ENCODE measurements around the gene NAA38. TPM values are rescaled to one million over a fixed set of nuclear protein-coding genes. Genes with fewer than 3 reads are reported as not detected.

Gene NAA38
- total RNA-seq, 2 experiments from 2014 or later = 15.4 to 16.3 TPM

DNA sequence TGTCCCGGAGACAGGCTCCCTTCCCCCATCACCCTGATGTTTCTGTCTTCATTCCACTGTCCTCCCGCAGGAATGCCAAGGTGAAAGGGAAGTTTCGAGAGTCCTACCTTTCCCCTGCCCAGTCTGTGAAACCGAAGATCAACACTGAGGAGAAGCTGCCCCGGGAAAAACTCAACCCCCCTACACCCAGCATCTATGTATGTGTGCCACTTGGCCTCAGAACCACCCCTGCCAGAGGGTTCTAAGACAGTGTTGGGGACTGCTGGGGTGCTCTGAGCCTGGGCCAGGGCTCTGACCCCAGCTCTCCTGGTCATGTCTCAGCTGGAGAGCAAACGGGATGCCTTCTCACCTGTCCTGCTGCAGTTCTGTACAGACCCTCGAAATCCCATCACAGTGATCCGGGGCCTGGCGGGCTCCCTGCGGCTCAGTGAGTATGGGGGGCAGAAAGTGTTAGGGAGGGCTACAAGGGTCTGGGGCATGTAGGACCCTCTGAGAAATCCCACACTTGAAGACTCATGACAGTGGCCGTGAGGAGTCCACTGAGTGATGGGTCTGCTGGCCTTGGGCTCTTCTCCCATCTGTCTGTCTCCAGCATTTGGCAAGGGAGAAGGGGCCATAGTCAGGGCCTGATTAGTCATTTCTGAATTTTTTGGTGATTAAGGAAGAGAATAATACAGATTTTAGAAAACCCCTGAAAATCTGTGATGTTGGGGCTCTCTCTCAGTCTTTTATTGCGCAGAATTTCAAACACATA lies 7.4 kb downstream of the NAA38 start:
- H3K27ac Mint-ChIP-seq = peak overlapping the region; percentile 95
- POLR2A ChIA-PET = interaction anchor here (1.0 to 4.7 kb wide), 2 partner anchors 15 to 161 kb away, joined by 3 to 33 read pairs; no protein-coding TSS in a partner anchor
- no peak overlapping the region for H3K27ac ChIP-seq (ENCODE audit: low read depth in 1 of 2, low read length in 2 of 2)

GRCh38 chr17:7849130-7849750 lies 8.1 kb downstream of the NAA38 start:
- peaks cover 15% of the 10 kb centered on the region for H3K4me1 Mint-ChIP-seq (ENCODE audit: low read depth)
- intact Hi-C loops (cut with DNase I, micrococcal nuclease) = loop anchor here (10.0 kb wide), 1 partner anchor 614 kb away; the partner anchor contains the start of genes DVL2 (in 2 of the 2) and PHF23 (in 2 of the 2)
- H3K36me3 ChIP-seq (ENCODE audit: insufficient read depth, low read length) = peaks cover 62% of the 10 kb centered on the region
- DNase-seq (peak in 3 of 14 experiments; percentile 14 to 49 (median 17)), ATAC-seq (ENCODE audit: poor library complexity) (no peak)
- no peaks in the 10 kb centered on the region for H3K9me3 Mint-ChIP-seq
- POLR2A ChIA-PET = interaction anchor here (4.7 kb wide), 1 partner anchor 14 kb away, joined by 33 read pairs; no protein-coding TSS in a partner anchor
- CTCF ChIA-PET = no interaction called here
- no peak overlapping the region for H3K4me3 ChIP-seq (ENCODE audit: low read length)
- no peaks in the 10 kb centered on the region for H3K27me3 Mint-ChIP-seq
- peak overlapping the region; percentile 95 for H3K27ac Mint-ChIP-seq
- H3K27ac ChIP-seq (ENCODE audit: low read depth in 1 of 2, low read length in 2 of 2) = no peak overlapping the region
- TF ChIP-seq, protein P1, sequence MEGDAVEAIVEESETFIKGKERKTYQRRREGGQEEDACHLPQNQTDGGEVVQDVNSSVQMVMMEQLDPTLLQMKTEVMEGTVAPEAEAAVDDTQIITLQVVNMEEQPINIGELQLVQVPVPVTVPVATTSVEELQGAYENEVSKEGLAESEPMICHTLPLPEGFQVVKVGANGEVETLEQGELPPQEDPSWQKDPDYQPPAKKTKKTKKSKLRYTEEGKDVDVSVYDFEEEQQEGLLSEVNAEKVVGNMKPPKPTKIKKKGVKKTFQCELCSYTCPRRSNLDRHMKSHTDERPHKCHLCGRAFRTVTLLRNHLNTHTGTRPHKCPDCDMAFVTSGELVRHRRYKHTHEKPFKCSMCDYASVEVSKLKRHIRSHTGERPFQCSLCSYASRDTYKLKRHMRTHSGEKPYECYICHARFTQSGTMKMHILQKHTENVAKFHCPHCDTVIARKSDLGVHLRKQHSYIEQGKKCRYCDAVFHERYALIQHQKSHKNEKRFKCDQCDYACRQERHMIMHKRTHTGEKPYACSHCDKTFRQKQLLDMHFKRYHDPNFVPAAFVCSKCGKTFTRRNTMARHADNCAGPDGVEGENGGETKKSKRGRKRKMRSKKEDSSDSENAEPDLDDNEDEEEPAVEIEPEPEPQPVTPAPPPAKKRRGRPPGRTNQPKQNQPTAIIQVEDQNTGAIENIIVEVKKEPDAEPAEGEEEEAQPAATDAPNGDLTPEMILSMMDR (IDR thresholded peaks at IDR 0.05) = no peak
- H3K4me3 Mint-ChIP-seq = peak overlapping the region; percentile 73
- peaks cover 72% of the 10 kb centered on the region for H3K36me3 Mint-ChIP-seq (ENCODE audit: low read depth)
- no peaks in the 10 kb centered on the region for H3K27me3 ChIP-seq (ENCODE audit: control insufficient read depth in 1 of 2, insufficient read depth in 2 of 2, low read length in 2 of 2)
- H3K9me3 ChIP-seq (ENCODE audit: control insufficient read depth in 1 of 2, insufficient read depth in 1 of 2, low read length in 2 of 2) = no peaks in the 10 kb centered on the region
- H3K4me1 ChIP-seq (ENCODE audit: insufficient read depth, low read length) = peaks cover 36% of the 10 kb centered on the region

More for the DNA sequence above, 7.4 kb downstream of the NAA38 start:
- intact Hi-C loops (cut with DNase I, micrococcal nuclease) = loop anchor here (2.0 to 10.0 kb wide), 4 partner anchors 15 to 815 kb away; partner anchors contain the start of genes DVL2 (in 2 of the 2), PHF23 (in 2 of the 2), KDM6B (in 1 of the 2) and NEURL4 (in 1 of the 2)
- Histone ChIP-seq H3K9me3 (ENCODE audit: control insufficient read depth in 1 of 2, insufficient read depth in 1 of 2, low read length in 2 of 2) (no peaks in the 10 kb centered on the region), H3K27me3 (ENCODE audit: control insufficient read depth in 1 of 2, insufficient read depth in 2 of 2, low read length in 2 of 2) (no peaks in the 10 kb centered on the region), H3K36me3 (ENCODE audit: insufficient read depth, low read length) (peaks cover 62% of the 10 kb centered on the region), H3K4me1 (ENCODE audit: insufficient read depth, low read length) (peaks cover 29% of the 10 kb centered on the region), H3K4me3 (ENCODE audit: low read length) (no peak overlapping the region)
- ATAC-seq (ENCODE audit: poor library complexity) (no peak), DNase-seq (peak in 1 of 14 experiments; percentile 15)
- no peaks in the 10 kb centered on the region for H3K9me3 Mint-ChIP-seq
- TF ChIP-seq, protein P1 (IDR thresholded peaks at IDR 0.05) = no peak
- H3K4me3 Mint-ChIP-seq = peak overlapping the region; percentile 73
- CTCF ChIA-PET = no interaction called here
- peaks cover 14% of the 10 kb centered on the region for H3K4me1 Mint-ChIP-seq (ENCODE audit: low read depth)
- no peaks in the 10 kb centered on the region for H3K27me3 Mint-ChIP-seq
- peaks cover 72% of the 10 kb centered on the region for H3K36me3 Mint-ChIP-seq (ENCODE audit: low read depth)

DNA sequence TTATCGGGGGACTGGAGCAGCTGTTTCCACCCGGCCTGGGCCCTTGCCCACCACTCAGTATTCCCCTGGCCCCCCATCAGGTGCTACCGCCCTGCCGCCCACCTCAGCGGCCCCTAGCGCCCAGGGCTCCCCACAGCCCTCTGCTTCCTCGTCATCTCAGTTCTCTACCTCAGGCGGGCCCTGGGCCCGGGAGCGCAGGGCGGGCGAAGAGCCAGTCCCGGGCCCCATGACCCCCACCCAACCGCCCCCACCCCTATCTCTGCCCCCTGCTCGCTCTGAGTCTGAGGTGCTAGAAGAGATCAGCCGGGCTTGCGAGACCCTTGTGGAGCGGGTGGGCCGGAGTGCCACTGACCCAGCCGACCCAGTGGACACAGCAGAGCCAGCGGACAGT lies 8.6 kb downstream of the NAA38 start:
- peaks cover 61% of the 10 kb centered on the region for H3K36me3 ChIP-seq (ENCODE audit: insufficient read depth, low read length)
- CTCF ChIA-PET = no interaction called here
- H3K27ac Mint-ChIP-seq = no peak overlapping the region

More for the DNA sequence above, 8.6 kb downstream of the NAA38 start:
- POLR2A ChIA-PET = interaction anchor here (4.7 to 6.8 kb wide), 2 partner anchors 13 to 14 kb away, joined by 33 to 83 read pairs; partner anchors contain the start of gene KDM6B
- Histone ChIP-seq H3K4me3 (ENCODE audit: low read length) (no peak overlapping the region), H3K9me3 (ENCODE audit: control insufficient read depth in 1 of 2, insufficient read depth in 1 of 2, low read length in 2 of 2) (no peaks in the 10 kb centered on the region), H3K27me3 (ENCODE audit: control insufficient read depth in 1 of 2, insufficient read depth in 2 of 2, low read length in 2 of 2) (no peaks in the 10 kb centered on the region), H3K27ac (ENCODE audit: low read depth in 1 of 2, low read length in 2 of 2) (no peak overlapping the region), H3K4me1 (ENCODE audit: insufficient read depth, low read length) (peaks cover 39% of the 10 kb centered on the region)
- H3K9me3 Mint-ChIP-seq = no peaks in the 10 kb centered on the region
- intact Hi-C loops (cut with DNase I, micrococcal nuclease) = loop anchor here (10.0 kb wide), 1 partner anchor 614 kb away; the partner anchor contains the start of genes DVL2 (in 2 of the 2) and PHF23 (in 2 of the 2)
- TF ChIP-seq, protein P1 (IDR thresholded peaks at IDR 0.05) = no peak
- no peaks in the 10 kb centered on the region for H3K27me3 Mint-ChIP-seq
- peaks cover 74% of the 10 kb centered on the region for H3K36me3 Mint-ChIP-seq (ENCODE audit: low read depth)
- peaks cover 20% of the 10 kb centered on the region for H3K4me1 Mint-ChIP-seq (ENCODE audit: low read depth)
- no peak overlapping the region for H3K4me3 Mint-ChIP-seq
- no peak for ATAC-seq (ENCODE audit: poor library complexity)
- DNase-seq = no peak

Data from CD4-positive, alpha-beta T cell (primary cell).